ENCODE data around the gene HYAL3. TPM values are rescaled to one million over a fixed set of nuclear protein-coding genes. Genes with fewer than 3 reads are reported as not detected.
A peak's percentile ranks its signal among the peaks of the same experiment; 100 is the strongest.

HYAL3 gene
- total and polyA plus RNA-seq, 2 of the 13 experiments (the other 11 are each of a cell fraction or from before 2014, with no cell fraction given), result 5.5 to 10.4 TPM

GRCh38 chr3:50268703-50269451, 30.3 kb downstream of the HYAL3 start, which contains the start of gene SEMA3B (continued):
- TF ChIP-seq TRAFD1 (CRISPR knock-in tag; IDR thresholded peaks at IDR 0.05; ENCODE audit: borderline replicate concordance) (peak; percentile 77; the same call in 1 of the 2 replicates), ARID5B (CRISPR knock-in tag; IDR thresholded peaks at IDR 0.05) (peak; percentile 63; the same call in 1 of the 2 replicates), HNRNPH1 (optimal IDR thresholded peaks at IDR 0.05; ENCODE audit: low read depth, low read length) (no peak), TBX3 (IDR thresholded peaks at IDR 0.05; ENCODE audit: borderline replicate concordance) (no peak), SOX5 (CRISPR knock-in tag; IDR thresholded peaks at IDR 0.05; ENCODE audit: borderline replicate concordance) (no peak), ZNF747 (CRISPR knock-in tag; IDR thresholded peaks at IDR 0.05; ENCODE audit: borderline replicate concordance) (peak; percentile 65; the same call in 1 of the 2 replicates), ZNF235 (CRISPR knock-in tag; IDR thresholded peaks at IDR 0.05; ENCODE audit: borderline replicate concordance) (peak; percentile 19; the same call in 1 of the 2 replicates), TGIF2 (CRISPR knock-in tag; IDR thresholded peaks at IDR 0.05) (no peak), PLSCR1 (CRISPR knock-in tag; IDR thresholded peaks at IDR 0.05; ENCODE audit: borderline replicate concordance) (no peak), ZNF224 (CRISPR knock-in tag; IDR thresholded peaks at IDR 0.05) (no peak), ZNF18 (CRISPR knock-in tag; IDR thresholded peaks at IDR 0.05; ENCODE audit: insufficient replicate concordance) (no peak), BORCS8-MEF2B (CRISPR knock-in tag; IDR thresholded peaks at IDR 0.05) (no peak; the same call in 1 of the 2 replicates), BRF2 (CRISPR knock-in tag; IDR thresholded peaks at IDR 0.05) (no peak), ZNF256 (CRISPR knock-in tag; conservative IDR thresholded peaks at IDR 0.05) (no peak), MED13 (CRISPR knock-in tag; IDR thresholded peaks at IDR 0.05) (no peak), FOXA3 (CRISPR knock-in tag; IDR thresholded peaks at IDR 0.05) (peak; percentile 27; the same call in 1 of the 2 replicates), ZFP36L1 (CRISPR knock-in tag; IDR thresholded peaks at IDR 0.05) (no peak), XRCC5 (optimal IDR thresholded peaks at IDR 0.05; ENCODE audit: low read length) (peak; percentile 11), MZF1 (CRISPR knock-in tag; IDR thresholded peaks at IDR 0.05; ENCODE audit: borderline replicate concordance) (no peak), ZNF326 (CRISPR knock-in tag; IDR thresholded peaks at IDR 0.05; ENCODE audit: borderline replicate concordance) (no peak)
